NCI-H1417 treated with DMSO at 0.1 percent for 48 hours (cell line): ENCODE data around the gene REG4.
"Not testable (repeated sequence)": the region's sequence is repeated elsewhere in the genome, so short reads cannot be mapped to it uniquely, and the experiment has no call there.

Experiments used
- DNase-seq: peaks from one replicate; lab custom pipeline; 2025; lab: John Stamatoyannopoulos, UW

REG4 gene

DNA sequence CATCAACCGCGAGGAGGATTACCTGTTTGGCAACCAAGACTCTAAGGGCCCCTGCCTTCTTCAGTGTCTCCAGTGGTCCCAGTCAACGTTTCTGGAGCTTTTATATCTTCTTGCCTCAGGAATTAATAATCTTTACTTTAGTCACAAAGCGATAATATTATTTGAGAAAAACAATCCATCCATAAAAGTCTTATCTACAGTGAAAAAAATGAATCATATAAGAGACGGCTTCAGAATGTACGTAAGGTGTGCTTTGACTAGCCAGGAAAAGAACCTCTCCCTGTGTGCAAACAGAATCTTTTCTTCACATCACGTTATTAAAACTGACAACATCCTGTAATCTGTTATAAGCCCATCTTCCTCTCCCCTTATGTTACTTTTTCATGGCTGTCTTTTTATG, at the start of gene REG4:
REG4 (minus strand) TSS at position 74 of the 400 bp plus-strand sequence. CDS start 2,691 bp downstream, outside the sequence.
- DNase-seq: no peak

DNA sequence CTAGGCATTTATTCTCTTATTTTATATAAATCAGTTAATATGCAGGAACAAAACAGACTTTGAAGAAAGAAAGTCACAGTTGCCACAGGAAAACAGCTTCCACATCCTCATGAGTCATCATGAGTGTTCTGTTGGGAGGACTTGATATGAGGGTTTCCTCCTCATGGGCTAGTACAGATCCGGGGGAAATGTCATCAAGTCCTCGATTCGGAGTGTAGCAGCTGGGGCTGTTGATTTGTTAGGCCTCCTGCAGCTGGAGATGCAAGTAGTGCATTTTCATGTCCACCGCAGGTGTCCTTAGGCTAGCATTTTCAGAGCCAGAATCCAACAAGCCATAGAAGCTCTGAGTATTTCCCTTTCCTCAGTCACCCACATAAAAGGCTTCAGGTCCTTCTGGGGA, 48.4 kb upstream of the REG4 start:
- no peak for DNase-seq

DNA sequence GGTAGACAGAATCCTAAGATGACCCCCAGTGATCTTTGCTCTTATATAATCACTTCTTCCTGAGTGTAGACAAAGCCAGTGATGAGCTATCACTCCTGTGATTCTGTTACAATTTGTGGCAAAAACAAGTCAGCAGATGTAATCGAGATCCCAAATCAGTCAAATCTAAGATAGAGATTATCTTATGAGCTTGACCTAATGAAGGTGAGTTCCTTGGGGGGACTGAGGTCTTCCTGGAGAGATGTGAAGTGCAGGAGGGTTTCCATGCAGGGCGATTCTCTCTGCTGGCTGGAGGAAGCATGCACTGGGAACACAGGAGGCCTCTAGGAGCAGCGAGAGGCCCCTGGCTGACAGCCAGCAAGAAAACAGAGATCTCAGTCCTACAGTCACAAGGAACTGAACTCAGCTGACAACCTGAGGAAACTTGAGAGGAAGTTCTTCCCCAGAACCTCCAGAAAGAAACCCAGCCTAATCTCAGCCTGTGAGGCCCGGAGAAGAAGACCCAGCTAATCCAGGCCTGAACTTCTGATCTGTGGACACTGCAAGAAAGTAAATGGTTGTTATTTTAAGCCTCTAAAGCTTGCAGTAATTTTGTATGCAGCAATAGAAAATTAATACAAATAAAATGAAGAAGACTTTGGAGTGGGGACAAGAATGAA, 47.4 kb upstream of the REG4 start:
- not testable (repeated sequence) for DNase-seq

GRCh38 chr1:119858126-119858525, 46.9 kb upstream of the REG4 start:
- no peak for DNase-seq

GRCh38 chr1:119853155-119853554, 41.9 kb upstream of the REG4 start:
- DNase-seq: no peak

GRCh38 chr1:119844206-119844605, 32.9 kb upstream of the REG4 start:
- not testable (repeated sequence) for DNase-seq

DNA sequence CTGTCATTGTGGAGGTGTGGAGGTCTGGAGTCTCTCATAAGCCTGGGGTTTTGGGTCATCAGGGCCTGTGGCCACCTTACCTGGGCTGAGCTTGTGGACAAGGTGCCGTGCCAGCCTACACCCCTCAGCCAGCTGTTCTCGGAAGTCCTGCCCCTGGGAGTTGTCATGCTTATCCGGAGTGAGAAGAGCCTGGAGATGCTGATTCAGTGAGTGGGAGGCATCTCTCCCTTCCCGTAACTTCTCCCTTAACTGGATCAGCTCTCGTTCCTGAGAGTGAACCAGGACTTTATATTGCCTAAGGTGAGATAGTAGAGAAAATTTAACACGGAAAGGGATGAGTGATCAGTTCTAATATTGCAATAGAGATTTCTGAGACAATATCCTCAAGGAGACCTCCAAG, 30.0 kb upstream of the REG4 start:
- no peak for DNase-seq

- DNase-seq: no peak
These were observed 29.5 kb upstream of the REG4 start for GRCh38 chr1:119840745-119841144.

DNA sequence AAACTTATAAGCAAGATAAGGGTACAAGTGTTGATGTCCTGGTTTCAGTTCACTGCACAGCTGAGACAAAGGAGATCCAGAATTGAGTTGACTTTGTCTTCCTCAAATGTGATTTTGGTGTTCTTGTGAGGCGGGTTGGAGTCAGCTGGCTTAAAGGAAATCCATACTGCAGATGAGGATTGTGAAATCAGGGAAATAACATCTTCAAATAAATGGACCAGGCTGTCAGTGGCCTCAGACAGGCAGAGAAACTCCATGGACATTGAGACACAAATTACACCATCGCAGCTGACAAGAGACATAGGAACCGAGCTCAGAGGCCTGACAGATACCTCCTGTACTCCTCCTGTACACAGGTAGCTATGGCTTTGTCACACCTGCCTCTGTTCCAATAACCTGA, 27.0 kb upstream of the REG4 start:
- DNase-seq: no peak

GRCh38 chr1:119834990-119835389, 23.7 kb upstream of the REG4 start:
- no peak for DNase-seq

DNA sequence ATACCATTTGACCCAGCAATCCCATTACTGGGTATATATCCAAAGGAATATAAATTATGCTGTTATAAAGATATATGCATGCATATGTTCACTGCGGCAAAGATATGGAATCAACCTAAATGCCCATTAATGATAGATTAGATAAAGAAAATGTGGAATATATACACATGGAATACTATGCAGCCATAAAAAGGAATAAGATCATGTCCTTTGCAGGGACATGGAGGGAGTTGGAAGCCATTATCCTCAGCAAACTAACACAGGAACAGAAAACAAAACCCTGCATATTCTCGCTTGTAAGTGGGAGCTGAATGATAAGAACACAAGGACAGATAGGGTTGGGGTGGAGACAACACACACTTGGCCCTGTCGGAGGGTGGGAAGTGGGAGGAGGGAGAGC, 19.8 kb upstream of the REG4 start:
- no peak for DNase-seq

DNA sequence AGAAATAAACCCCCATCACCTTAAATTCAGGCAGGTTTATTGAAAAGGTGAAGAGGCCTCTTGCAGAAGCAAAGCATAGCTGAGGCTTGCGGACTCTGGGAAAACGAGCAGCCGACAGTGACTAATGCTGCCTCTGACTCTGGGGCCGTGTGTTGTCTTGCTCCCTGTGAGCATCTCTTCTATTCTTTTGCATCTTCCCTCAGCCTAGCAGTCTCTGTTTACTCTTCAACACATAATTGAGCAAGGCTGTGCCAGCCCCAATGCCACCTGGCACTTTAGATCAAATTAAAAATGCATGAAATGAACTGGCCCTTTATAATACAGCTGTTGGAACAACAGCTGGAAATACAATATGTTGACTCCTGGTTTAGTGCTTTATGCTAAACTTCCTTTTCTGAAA, 18.4 kb upstream of the REG4 start:
- DNase-seq: peak; percentile 62

- DNase-seq: not testable (repeated sequence)
These were observed 17.7 kb upstream of the REG4 start for GRCh38 chr1:119829006-119829405.

- DNase-seq: no peak
These were observed 17.0 kb upstream of the REG4 start for GRCh38 chr1:119828266-119828665.

DNA sequence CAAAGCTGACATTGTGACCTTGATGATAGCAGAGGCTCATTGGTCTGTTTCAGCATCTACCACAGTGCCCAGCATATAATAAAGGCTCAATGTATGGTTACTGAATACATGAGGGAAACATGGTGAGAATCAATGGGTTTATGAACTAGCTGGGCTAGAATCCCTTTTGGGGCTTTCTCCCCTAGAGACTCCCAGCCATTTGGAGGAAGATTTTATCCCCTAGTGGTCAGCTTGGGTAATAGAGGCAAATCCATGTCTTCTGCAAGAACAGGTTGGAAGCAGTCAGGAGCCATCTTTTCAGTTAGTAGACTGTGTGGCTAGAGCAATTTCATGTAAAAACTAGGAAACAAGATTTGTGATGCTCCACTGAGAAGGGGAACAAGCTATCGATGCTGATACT, 15.8 kb upstream of the REG4 start:
- DNase-seq: no peak

- DNase-seq: no peak
These were observed 11.1 kb upstream of the REG4 start for GRCh38 chr1:119822406-119822805.

DNA sequence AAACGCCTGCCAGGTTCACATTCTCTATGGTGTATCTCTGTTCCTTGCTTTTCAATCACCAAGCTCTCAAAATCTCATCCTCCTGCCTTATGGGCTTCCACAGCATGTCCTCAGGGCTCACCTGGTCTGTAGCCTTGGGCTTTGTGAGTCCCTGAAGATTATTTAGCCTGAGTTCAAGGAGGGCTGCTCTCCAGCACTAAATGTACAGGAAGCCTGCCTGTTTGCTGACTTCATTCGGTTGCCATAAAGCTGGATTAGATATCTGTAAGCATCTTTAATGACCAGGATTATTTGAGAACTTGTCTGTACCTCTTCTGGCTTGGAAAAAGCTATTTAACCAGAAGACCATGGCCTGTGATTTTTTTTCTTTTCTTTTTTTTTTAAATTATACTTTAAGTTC, 6.9 kb upstream of the REG4 start:
- DNase-seq: no peak

DNA sequence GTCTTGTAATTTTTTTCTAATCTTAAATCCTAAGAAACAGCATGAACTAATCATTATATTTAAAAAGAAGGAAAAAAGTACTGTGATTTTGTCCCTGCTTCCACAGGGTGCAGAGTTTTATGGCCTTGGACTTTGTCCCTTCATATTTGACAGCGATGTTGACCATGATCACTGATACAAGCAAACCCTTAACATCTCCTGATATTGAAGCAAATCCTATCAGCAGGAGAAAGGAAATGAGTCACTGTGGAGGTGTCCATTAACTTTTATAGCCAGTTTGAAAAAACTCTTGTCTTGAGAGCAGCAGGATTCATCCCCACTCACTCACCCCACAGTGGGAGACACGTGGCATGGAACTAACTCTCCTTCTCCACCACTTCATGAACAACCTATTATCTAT, 5.1 kb upstream of the REG4 start:
- no peak for DNase-seq

DNA sequence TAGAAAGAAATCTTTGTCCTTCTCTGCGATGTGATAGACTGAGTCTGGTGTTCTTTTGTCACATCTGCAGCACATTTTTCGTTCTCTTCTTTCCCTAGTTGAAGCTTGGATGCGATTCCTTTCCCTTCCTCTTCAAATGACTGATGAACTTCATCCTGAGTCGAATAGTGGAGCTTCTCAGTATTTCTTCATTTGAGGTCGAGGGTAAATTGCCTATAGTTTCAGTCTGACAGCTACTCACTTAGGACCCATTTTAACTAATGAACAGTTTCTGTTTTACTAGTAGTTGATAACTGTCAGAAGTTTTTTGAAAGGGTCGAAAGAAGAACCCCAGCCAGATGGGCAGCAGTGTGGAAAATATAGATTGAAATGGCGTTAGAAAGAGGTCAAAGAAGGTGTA, 4.7 kb upstream of the REG4 start:
- no peak for DNase-seq

- DNase-seq: no peak
These were observed 4.1 kb upstream of the REG4 start for GRCh38 chr1:119815361-119815760.

DNA sequence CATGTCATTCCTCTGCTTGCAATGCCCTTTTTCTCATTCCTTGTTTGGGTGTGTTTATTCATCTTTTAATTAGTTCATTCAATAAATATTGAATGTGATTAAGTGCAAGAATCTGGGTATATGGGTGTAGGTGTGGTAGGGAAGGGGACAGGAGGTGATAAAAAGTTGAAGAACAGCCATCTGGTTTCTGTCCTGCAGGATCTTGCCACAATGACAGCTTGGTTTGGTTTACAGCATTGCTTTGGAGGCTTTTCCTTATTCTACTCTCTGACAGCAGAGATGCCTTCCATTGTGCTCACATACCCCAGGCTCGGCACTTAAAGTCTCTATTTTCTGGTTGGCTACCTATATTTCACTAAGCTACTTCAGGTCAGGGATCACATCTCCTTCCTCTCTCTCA, 3.0 kb upstream of the REG4 start:
- no peak for DNase-seq

DNA sequence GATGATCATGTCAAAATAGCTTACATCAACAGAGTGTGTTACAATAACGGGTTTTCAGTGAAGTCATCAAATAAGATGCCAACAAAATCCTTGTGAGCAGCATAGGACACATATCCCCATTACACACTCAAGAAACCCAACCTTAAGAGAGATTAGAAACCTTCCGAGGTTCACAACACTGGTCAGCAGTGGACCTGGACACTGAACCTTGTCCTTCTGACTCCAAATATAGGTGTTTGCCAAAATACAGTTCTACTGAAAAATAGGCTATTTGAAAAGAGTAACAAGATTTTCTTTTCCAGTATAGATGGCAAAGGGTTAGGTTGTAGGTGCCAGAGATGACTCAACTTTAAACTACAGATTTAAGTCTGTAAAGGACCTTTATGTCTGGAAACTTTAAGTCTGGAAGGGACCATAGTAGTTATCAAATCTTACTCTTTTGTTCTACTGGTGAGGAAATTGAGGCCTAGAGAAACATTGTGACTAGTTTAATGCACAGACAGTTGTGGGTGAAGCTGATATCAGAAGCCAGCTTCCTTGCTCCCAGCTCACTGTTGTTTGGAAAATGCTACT, 811 bp upstream of the REG4 start:
- no peak for DNase-seq

DNA sequence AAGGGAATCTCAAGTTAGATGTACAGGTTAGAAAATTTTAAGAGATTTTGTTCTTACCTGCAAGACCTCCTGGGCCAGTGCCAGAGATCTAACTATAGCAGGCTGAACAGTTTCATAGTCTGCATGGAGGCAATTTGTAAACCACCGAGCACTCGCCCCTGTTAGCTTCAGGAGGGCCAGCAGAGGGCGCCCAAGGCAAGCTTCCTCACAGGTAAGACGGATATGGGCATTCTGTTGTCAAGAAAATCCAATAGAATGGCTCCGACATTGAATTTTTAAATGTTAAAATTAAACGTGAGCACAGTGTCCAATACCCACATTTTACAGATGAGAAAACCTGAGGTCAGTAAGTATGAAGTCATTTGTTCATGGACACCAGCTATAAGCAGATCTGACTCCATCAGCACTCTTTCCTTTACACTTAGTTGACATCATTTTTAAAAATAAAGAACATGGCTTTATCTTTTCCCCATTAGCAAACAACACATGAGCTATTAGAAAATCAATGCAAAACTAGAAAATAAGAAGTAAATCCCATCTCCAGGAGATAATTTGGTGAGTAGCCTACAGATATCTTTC, 2.2 kb downstream of the REG4 start:
- DNase-seq: peak; percentile 42

GRCh38 chr1:119808491-119808890, 2.8 kb downstream of the REG4 start:
- no peak for DNase-seq
